H1 (cell line): ENCODE measurements around the gene SATB2. TPM values are rescaled to one million over a fixed set of nuclear protein-coding genes. Genes with fewer than 3 reads are reported as not detected.

ENCODE experiments used
- USF2 ChIP-seq: IDR thresholded peaks from 2 replicates; pipeline ENCODE4 v1.6.1; 2011; ENCODE audit warnings: low read length, improper control_type of control experiment
- polyA plus RNA-seq, 7 experiments: library from polyadenylated mRNA; depleted of rRNA in 3 of 7; stranded (reverse) in 5 of 7; unstranded in 2 of 7; fragments of >200 nt in 5 of 7; fragments of 200-250 nt in 2 of 7; gene quantifications; 1 replicate in 5 of 7; 2 replicates in 1 of 7; 4 replicates in 1 of 7; pipeline versions ENCODE4 v1.2.1 to v1.2.3, GENCODE V29; 2011 to 2013; ENCODE audit warnings: missing spikeins in 2 of 7, mixed read lengths in 2 of 7
- total RNA-seq: library from RNA; stranded (reverse); fragmentation: NEBNext Ultra II Directional; extraction: Animal tissue kit (Norgen Biotek cat#: 25700); gene quantifications from 2 replicates; pipeline ENCODE4 v1.2.1, GENCODE V29; 2021

Gene SATB2
- total and polyA plus RNA-seq, 2 of the 8 experiments (the other 6 are each of a cell fraction or from before 2014, with no cell fraction given): 1.3 to 5.7 TPM

GRCh38 chr2:199449956-199450355 lies 7.8 kb downstream of the SATB2 start (continued):
- no peak for TF ChIP-seq USF2
